Ovary (tissue), 3 donors: ENCODE data around the gene VDR.

Source experiments
- EP300 ChIP-seq: sonication (generic); formaldehyde crosslinking; IDR thresholded peaks from one replicate; pipeline ENCODE4 v1.6.1; 2017; ENCODE audit warnings: antibody characterized with exemption
- TF ChIP-seq, protein P1 (sequence below), 3 donors: fragments of 450-650 bp in 2 of 3; fragments of 200-600 bp in 1 of 3; IDR thresholded peaks; one replicate each; pipeline versions ENCODE4 v1.5.1 to v1.8.0; 2016 to 2022; ENCODE audit warnings: antibody characterized with exemption in 3 of 3, mild to moderate bottlenecking in 1 of 3
- donor health status: DM: no; HTN: no; CAD: no.

- TF ChIP-seq, protein P1, sequence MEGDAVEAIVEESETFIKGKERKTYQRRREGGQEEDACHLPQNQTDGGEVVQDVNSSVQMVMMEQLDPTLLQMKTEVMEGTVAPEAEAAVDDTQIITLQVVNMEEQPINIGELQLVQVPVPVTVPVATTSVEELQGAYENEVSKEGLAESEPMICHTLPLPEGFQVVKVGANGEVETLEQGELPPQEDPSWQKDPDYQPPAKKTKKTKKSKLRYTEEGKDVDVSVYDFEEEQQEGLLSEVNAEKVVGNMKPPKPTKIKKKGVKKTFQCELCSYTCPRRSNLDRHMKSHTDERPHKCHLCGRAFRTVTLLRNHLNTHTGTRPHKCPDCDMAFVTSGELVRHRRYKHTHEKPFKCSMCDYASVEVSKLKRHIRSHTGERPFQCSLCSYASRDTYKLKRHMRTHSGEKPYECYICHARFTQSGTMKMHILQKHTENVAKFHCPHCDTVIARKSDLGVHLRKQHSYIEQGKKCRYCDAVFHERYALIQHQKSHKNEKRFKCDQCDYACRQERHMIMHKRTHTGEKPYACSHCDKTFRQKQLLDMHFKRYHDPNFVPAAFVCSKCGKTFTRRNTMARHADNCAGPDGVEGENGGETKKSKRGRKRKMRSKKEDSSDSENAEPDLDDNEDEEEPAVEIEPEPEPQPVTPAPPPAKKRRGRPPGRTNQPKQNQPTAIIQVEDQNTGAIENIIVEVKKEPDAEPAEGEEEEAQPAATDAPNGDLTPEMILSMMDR (IDR thresholded peaks at IDR 0.05): no peak
- no peak for TF ChIP-seq EP300
Observed at GRCh38 chr12:47892819-47893218, 12.0 kb downstream of the VDR start.
